GM18907 (cell line): ENCODE results near the gene TXNRD3.
"Not testable (repeated sequence)": the region's sequence is repeated elsewhere in the genome, so short reads cannot be mapped to it uniquely, and the experiment has no call there.

Experiments used
- ATAC-seq: cut with Tn5 transposase; IDR thresholded peaks from one replicate; pipeline ENCODE4 v1.9.1; 2021; ENCODE audit warnings: mild to moderate bottlenecking, moderate library complexity; ENCODE audit not compliant: unreplicated experiment

TXNRD3 gene

DNA sequence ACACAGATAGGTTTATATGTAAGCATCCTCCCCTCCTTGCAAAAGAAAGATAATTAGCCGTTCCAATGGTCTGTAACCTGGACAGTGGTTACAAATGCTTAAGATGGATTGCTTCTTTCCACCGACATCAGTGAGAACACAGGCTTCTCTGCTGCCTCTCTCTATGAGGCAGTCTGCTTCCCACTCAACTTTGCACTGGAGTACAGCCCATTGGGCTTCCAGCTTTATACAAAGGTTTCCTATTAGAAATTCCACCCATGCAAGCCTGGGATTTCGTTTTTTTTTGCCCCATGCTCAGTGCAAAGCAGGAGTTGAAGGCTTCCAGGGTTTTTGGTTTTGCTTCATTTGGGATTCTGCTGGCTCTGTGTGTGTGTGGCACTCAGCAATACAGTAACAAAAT is 48.9 kb downstream of the TXNRD3 start:
- no peak for ATAC-seq

DNA sequence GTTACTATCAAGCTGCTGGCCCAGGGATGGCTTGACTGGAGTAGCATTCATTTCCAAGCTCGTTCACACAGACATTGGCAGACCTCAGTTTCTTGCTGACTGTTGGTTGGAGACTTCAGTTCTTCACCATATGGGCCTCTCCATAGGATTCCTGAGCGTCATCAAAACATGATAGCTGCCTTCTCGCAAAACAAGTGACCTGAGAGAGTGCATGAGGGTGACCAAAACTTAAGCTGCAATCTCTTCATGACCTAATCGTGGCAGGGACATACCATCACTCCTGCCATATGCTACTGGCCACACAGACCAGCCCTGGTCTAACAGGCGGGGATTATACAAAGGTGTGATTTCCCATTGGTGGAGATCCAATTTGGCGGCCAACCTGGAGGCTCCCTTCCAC is 50.2 kb downstream of the TXNRD3 start:
- no peak for ATAC-seq

DNA sequence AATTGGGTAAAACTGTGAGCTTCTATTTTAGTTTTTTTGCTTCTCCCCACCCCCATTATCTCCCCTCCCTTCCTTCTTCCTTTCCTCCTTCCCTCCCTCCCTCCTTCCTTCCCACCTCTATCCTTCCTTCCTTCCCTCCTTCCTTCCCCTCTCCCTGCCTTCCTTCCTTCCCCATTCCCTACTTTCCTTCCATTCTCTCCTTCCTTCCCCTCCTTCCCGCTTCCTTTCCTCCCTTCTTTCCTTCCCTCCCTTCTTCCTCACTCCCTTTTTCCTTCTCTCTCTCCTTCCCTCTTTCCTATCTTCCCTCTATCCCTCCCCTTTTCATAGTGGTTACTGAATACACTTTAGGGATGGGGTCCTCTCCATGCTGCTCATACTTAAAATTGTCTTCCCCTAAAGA is 55.8 kb downstream of the TXNRD3 start:
- no peak for ATAC-seq

DNA sequence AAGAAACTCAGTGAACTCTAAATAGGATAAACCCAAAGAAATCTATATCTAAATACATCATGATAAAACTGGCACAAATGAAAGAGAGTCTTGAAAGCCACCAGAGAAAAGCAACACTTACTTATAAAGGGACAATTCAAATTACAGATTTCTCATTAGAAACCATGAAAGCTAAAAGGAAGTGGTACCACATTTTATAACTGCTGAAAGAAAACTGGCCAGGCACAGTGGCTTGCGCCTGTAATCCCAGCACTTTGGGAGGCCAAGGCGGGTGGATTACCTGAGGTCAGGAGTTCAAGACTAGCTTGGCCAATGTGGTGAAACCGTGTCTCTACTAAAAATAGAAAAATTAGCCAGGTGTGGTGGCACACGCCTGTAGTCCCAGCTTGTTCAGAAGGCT is 59.4 kb downstream of the TXNRD3 start:
- ATAC-seq = not testable (repeated sequence)

DNA sequence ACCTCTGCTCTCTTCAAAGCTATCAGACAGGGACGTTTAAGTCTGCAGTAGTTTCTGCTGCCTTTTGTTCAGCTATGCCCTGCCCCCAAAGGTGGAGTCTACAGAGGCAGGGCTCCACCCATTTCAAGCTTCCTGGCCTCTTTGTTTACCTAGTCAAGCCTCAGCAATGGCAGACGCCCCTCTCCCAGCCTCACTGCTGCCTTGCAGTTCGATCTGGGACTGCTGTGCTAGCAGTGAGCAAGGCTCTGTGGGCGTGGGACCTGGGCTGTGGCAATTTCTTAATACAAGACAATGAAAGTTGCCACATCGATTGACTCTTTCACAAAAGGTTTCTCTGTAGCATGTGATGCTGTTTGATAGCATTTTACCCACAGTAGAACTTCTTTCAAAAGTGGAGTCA is 63.4 kb downstream of the TXNRD3 start:
- ATAC-seq = not testable (repeated sequence)

DNA sequence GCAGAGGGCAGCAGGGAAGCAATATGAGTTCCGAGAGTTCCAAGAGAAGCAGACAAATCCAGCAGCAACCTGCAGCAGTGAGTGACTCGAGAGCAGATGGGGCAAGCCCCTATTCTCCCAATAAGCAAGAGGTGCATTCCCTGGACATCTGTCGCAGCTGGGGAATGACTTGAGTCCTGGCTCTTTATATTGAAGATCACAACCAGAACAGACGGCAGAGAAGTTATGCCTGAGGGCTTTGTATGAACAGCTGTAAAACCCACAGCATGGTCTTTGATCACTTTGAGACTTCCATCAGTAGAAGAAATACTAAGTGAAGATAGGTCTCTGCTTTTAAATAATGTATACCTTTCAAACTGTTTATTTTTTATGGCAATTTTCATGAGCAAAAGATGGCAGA is 72.6 kb downstream of the TXNRD3 start:
- no peak for ATAC-seq

DNA sequence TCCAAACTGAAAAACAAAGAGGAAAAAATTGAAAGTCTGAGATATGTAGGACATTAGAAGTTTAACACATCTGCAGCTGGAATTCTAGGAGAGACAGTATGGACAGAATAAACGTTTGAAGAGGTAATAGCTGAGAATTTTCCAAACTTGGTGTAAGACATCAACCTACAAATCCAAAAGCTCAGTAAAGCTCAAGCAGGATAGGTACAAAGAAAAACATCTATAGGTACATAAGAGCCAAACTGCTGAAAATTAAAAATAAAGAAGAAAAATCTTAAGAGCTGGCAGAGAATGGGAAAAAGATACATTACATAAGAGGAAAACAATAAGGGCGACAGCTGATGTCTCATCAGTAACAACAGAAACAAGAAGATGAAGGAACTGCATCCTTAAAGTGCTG is 73.4 kb downstream of the TXNRD3 start:
- ATAC-seq = no peak

DNA sequence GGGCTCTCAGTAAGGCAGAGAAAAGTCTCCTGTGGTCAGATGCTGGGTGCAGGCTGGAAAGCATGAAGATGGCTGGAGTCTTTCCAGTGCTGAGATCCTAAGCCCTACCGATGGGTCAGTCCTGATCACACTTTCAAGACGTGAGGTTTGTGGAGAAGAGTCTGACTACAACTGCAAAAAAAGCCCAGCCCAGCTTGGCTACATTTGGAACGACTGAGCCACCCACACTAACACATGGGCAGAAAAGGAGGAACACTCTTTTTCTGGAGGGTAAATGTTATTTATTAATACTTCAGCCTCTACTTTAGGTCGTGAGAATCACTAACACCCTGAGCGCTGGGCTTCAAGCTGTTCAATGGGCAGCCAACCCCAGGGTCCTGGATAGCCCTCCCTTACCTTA is 74.2 kb downstream of the TXNRD3 start:
- ATAC-seq = no peak

DNA sequence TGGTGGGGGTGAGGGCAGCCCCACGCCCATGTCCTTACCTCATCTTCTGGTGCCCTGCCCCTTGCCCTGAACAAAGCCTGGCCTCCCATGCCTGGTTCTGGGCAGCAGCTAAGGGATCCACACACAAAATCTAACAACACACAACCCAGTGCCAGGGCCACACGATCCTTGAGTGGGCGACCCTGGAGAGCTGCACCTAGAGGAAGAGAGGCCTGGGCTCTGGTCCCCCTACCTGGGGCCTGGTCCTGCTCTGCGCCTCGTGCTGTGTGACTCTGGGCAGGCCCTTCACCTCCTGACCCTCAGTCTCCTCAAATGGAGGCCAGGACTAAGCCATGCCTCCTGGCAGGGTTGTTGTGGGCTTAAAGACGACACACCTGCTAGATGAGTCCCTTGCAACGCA is 76.2 kb downstream of the TXNRD3 start:
- ATAC-seq = no peak

DNA sequence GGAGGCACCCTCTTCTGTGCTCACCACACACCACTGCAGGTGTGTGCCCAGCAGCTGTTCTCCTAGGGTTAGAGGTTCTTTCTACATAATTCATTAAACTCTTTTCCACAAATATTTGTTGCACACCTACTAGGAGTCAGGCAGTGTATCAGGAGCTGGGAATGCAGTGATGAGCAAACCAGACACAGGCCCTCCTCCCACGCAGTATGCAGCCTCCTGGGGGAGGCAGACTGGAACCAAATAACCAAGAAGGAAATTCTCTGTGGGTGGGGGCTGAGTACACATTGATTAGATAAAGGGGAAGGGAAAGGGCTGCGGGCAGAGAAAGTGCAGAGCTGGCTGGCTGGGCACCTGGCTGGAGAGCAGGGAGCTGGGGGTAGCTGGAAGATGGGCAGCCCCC is 77.7 kb downstream of the TXNRD3 start:
- ATAC-seq = no peak

DNA sequence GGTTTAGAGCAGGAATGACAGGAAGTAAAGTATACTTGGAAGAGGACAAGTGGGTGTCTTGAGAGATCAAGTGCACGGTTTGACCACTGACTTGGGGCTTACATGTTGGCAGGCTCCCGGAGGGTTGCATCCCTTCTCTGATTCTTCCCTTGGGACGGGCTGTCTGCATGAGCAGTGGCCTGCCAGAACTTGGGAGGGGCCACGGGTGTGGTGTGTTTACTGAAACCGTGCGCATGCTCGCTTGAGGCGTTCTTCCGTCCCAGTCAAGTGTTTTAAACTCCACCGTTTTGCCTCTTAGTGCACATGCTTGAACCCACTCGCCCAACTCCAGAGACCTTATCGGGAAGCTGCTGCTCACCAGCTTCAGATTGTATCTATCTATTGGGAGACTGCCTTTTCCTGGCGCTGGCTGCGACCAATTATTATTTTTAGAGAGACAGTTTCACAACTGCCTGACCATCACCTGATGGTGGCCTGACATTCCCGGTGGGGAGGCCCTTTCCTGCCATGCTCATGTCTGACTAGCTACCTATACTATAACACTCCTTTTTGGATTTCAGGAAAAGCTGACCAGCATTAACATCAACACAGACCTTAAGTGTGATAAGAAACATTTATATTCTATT is 81.3 kb downstream of the TXNRD3 start:
- ATAC-seq = no peak

DNA sequence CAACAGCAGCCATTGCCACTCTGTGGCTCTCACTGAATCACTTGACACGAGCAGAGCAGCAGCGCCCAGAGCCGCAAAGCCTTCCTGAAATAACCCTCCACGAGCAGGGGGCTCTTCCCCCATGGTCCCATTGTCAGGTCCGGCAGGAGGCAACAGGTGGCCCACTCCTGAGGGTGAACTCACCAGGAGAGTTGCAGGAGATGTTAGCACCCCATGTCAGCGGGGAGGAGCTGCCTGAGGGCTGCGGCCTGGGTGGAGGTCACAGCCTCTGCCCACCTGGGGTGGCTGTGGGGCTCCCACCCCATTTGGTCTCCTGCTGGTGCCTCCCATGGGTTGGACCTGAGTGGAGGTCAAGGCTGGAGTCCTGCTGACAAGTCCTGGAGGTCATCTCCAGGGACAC is 83.8 kb downstream of the TXNRD3 start:
- ATAC-seq = no peak

DNA sequence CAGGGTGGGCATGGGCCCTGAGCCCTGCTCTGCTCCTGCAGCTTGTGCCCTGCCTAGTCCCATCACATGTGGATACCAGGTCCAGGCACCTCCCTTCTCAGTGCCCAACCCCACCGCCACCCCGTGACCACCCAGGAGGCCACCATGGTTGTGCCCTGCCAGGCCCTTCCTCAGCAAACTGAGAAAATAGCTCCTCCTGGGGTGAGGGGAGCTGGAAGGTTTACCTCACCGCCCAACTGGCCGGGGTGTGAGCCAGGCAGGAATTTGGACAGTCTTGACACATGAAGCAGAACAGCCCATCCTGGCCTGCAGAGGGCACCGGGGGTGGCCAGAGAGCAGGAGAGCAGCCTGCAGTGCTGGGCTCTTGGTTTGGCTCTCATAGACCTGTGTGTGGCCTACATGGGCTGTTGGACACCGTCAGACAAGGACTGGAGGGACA is 84.8 kb downstream of the TXNRD3 start:
- ATAC-seq = no peak

DNA sequence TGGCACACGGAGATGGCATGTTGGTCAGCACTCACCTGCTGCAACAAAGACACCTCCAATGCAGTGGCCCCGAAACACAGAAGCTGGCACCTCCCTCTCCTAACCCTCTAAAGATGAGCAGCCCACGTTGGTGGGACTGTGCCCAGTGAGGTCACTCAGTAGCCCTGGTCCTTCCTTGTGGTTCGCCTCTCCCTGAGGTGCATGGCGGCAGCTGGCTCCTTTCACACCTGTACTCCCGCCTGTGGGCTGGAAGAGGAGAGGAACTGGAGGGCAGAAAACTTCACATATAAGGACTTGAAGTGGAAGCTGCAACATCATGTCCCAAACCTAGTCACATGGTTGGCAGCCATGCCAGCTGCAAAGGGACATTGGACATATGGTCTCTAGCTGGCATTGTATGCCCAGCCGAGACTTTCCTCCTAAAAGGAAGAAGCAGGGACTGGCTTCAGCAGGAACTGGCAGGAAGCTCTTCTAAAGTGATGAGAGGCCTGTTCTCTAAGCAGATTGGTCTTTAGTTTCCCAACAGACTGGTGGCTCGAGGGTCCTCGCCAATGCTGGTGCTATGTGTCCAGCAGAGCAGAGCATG is 85.4 kb downstream of the TXNRD3 start:
- ATAC-seq = no peak

DNA sequence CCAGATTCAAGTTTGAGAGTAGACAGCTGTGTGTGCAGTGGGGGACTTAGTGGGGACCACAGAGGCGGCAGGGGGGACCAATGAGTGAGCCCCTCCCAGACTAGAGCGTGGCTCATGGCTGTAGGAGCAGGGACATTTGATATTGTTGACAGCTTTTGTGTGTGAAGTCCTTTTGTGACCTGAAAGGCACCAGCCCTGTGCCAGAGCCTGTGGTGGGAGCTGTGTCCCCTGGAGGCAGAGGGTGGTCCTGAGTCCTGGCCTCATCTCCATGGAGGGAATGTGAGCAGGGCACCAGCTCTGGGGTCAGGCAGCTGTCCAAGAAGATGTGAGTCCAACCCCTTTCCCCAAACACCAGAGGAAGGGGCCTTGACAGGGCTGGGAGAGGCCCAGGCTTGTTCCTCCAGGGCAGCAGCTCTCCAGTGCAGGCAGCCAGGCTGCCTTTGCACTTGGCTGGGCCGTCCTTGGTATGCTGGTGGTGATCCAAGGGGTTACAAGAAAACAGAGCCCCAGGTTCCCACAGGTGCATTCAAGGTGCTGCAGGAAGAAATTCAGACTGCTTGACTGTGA is 86.1 kb downstream of the TXNRD3 start:
- ATAC-seq = no peak

DNA sequence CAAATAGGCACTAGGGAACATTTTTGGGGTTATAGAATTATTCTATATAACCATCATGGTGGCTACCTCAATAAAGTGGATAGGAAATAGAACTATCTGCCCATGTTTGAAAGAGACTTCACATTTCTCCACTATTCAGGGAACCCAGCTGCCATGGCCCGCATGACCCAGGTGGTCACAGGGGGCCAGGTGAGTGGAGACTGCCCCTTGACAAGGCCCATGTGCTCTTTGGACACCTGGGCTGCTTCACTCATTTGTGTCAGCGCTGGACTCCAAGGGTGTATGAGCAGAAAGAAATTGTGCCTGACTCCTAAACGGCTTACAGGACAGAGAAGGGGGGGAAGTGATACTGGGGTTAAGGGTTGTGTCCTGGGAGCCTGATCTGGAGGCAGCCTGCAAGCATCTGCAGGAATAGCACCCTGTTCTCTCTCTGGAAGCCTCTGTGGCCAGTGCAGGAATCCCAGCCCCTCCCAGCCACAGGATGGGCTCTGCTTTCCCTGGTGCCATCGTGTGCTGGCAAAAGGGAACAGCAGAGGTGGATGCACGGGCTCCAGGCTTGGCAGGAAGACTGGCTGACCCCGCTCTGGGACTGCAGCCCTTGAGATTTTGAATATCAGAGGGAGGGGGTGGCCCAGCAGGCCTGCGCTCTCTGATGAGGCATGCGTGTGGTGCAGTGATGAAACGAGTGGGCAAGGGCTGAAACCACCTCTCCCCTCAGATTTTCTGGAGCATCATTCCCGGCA is 87.1 kb downstream of the TXNRD3 start:
- no peak for ATAC-seq

DNA sequence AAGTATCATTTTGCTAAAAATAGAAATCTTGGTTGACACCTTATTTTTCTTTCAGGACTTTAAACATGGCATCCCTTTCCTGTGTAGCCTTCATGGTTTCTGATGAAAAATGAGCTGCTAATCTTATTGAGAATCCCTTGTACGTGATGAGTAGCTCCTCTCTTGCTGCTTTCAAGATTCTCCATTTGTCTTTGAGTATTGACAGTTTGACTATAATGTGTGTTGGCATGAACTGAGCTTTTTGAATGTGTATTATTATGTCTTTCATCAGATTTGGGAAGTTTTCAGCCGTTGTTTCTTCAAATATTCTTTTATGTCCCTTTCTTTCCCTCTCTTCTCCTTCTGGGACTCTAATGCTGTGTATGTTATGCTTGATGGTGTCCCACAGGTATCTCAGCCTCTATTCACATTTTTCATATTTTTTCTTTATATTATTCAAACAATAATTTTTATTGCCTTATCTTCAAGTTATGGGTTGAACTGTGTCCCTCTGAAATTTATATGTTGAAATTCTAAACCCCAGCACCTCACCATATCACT is 92.1 kb downstream of the TXNRD3 start:
- no peak for ATAC-seq

DNA sequence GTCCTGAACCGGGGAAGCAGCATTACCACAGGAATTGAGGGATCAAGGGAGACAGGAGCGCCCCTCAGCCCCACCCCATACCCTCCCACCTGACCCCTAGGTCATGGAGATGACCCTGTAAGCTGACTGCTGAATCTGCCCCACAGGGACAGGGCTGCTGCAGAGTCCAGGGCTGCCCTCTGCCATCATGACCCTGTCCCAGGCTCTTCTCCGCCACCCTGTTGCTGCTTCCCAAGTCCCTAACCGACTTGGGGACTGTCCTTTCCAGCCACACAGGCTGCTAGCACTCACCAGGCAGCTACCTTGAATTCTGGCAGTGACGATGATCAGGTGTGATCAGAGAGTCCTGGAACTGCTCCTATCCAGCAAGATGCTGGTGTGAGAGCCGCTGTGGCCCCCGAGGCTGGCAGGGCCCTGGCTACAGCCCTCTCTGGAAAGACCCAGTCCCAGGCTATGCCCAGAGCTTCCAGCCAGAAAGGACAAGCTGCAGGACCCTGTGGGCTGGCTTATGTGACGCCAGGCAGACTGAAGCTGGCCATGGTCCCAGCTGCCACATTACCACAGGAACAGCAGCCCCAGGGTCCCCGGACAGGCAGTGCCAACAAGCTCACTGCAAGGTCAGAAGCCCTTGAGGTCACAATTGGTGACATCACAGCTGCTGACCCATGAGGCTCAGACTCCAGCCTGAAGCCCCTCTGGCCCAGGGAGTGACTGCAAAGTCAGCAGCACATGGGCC is 96.4 kb downstream of the TXNRD3 start, which contains the start of gene C3orf22:
Gene C3orf22 (minus strand): TSS at position 597 of the 736 bp plus-strand sequence. CDS start 5,542 bp downstream, outside the sequence.
- no peak for ATAC-seq

DNA sequence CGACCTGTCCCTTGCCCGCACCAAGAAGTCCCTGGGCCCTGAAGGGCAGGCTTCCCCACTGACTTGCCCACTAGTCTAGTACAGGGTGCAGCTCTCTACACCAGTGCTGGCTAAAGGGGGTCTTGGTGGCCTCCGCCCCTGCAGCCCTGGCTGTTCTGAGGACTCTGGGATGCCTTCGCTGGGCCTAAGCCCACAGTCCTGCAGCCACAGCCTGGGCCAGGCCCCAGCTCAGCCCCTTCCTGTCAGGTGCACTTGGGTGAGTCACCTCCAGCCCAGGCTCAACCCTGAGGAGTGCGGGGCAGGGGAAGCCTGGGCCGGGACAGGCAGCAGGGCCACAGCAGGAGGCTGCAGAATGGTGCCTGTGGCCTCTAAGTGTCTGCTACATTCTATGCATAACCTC is 97.2 kb downstream of the TXNRD3 start:
- no peak for ATAC-seq

DNA sequence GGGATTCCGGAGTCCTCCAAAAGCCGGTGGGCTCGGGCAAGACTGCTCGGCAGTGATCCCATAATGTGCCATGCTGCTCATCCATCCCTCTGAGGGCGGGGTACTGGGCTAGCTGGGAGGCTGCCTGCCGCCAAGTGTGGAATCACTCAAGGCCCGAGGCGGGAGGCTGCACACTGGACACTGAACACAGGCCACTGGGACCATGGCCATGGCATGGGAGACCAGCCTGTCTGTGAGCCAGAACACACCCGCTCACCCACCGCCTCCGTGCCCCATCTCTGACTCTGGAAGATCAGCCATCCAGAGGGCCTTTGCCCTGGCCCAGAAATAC is 97.5 kb downstream of the TXNRD3 start:
- no peak for ATAC-seq
